T-helper 1 cell treated with Interleukin-12 subunit alpha and Interleukin-12 subunit beta and Interleukin-4 antibody, amounts not matched to agents 30 μg/mL and 1 μg/mL, for 36 hours (primary cell): ENCODE results near the gene ADSS2.
A peak's percentile ranks its signal among the peaks of the same experiment; 100 is the strongest.

Experiments used
- H3K27ac Mint-ChIP-seq: one replicate; pipeline ENCODE4 v1.8.0; 2021; ENCODE audit warnings: mild to moderate bottlenecking, mixed read lengths
- H3K27me3 Mint-ChIP-seq: one replicate; pipeline ENCODE4 v1.8.0; 2021; ENCODE audit warnings: low read depth, mixed read lengths
- H3K36me3 Mint-ChIP-seq: one replicate; pipeline ENCODE4 v1.8.0; 2021; ENCODE audit warnings: low read depth, mixed read lengths
- H3K4me1 Mint-ChIP-seq: one replicate; pipeline ENCODE4 v1.8.0; 2021; ENCODE audit warnings: low read depth, mixed read lengths
- H3K4me3 Mint-ChIP-seq: one replicate; pipeline ENCODE4 v1.8.0; 2021; ENCODE audit warnings: mild to moderate bottlenecking, moderate library complexity, mixed read lengths
- H3K9me3 Mint-ChIP-seq: one replicate; pipeline ENCODE4 v1.8.0; 2021; ENCODE audit warnings: mixed read lengths

ADSS2 gene

GRCh38 chr1:244451951-244452795 is 464 bp upstream of the ADSS2 start:
- Mint-ChIP-seq H3K4me1 (peaks cover 31% of the 10 kb centered on the region), H3K36me3 (peaks cover 13% of the 10 kb centered on the region), H3K4me3 (peak overlapping the region; percentile 97), H3K9me3 (peaks cover 3% of the 10 kb centered on the region), H3K27me3 (no peaks in the 10 kb centered on the region), H3K27ac (peak overlapping the region; percentile 98)

- Mint-ChIP-seq H3K9me3 (peaks cover 3% of the 10 kb centered on the region), H3K27ac (peak overlapping the region; percentile 98), H3K27me3 (no peaks in the 10 kb centered on the region), H3K4me1 (peaks cover 38% of the 10 kb centered on the region), H3K4me3 (peak overlapping the region; percentile 97), H3K36me3 (peaks cover 17% of the 10 kb centered on the region)
Observed at GRCh38 chr1:244450597-244451538, 841 bp downstream of the ADSS2 start.

GRCh38 chr1:244449936-244450508 is 1.7 kb downstream of the ADSS2 start:
- peaks cover 17% of the 10 kb centered on the region for H3K36me3 Mint-ChIP-seq
- peaks cover 41% of the 10 kb centered on the region for H3K4me1 Mint-ChIP-seq
- H3K27ac Mint-ChIP-seq = peak overlapping the region; percentile 98
- H3K4me3 Mint-ChIP-seq = peak overlapping the region; percentile 97
- no peaks in the 10 kb centered on the region for H3K27me3 Mint-ChIP-seq
- peaks cover 3% of the 10 kb centered on the region for H3K9me3 Mint-ChIP-seq

GRCh38 chr1:244448279-244449036 is 3.3 kb downstream of the ADSS2 start:
- peaks cover 3% of the 10 kb centered on the region for H3K9me3 Mint-ChIP-seq
- peaks cover 43% of the 10 kb centered on the region for H3K4me1 Mint-ChIP-seq
- H3K4me3 Mint-ChIP-seq = peak overlapping the region; percentile 18
- H3K27me3 Mint-ChIP-seq = no peaks in the 10 kb centered on the region
- no peak overlapping the region for H3K27ac Mint-ChIP-seq
- peaks cover 19% of the 10 kb centered on the region for H3K36me3 Mint-ChIP-seq

GRCh38 chr1:244447552-244447951 is 4.2 kb downstream of the ADSS2 start:
- H3K27me3 Mint-ChIP-seq = no peaks in the 10 kb centered on the region
- no peak overlapping the region for H3K4me3 Mint-ChIP-seq
- peaks cover 19% of the 10 kb centered on the region for H3K36me3 Mint-ChIP-seq
- H3K9me3 Mint-ChIP-seq = peaks cover 3% of the 10 kb centered on the region
- H3K4me1 Mint-ChIP-seq = peaks cover 43% of the 10 kb centered on the region
- no peak overlapping the region for H3K27ac Mint-ChIP-seq

GRCh38 chr1:244447024-244447423 is 4.7 kb downstream of the ADSS2 start:
- Mint-ChIP-seq H3K4me1 (peaks cover 39% of the 10 kb centered on the region), H3K4me3 (no peak overlapping the region), H3K27ac (no peak overlapping the region), H3K27me3 (no peaks in the 10 kb centered on the region), H3K36me3 (peaks cover 19% of the 10 kb centered on the region), H3K9me3 (no peaks in the 10 kb centered on the region)

GRCh38 chr1:244445320-244446181 is 6.2 kb downstream of the ADSS2 start:
- Mint-ChIP-seq H3K4me1 (peaks cover 39% of the 10 kb centered on the region), H3K9me3 (no peaks in the 10 kb centered on the region), H3K27ac (peak overlapping the region; percentile 67)

GRCh38 chr1:244444854-244445253 is 6.9 kb downstream of the ADSS2 start:
- H3K4me1 Mint-ChIP-seq = peaks cover 33% of the 10 kb centered on the region

More at GRCh38 chr1:244445320-244446181, 6.2 kb downstream of the ADSS2 start:
- H3K4me3 Mint-ChIP-seq = no peak overlapping the region
- H3K36me3 Mint-ChIP-seq = peaks cover 18% of the 10 kb centered on the region
- no peaks in the 10 kb centered on the region for H3K27me3 Mint-ChIP-seq

GRCh38 chr1:244442850-244443249 is 8.9 kb downstream of the ADSS2 start:
- Mint-ChIP-seq H3K4me3 (no peak overlapping the region), H3K9me3 (no peaks in the 10 kb centered on the region), H3K27me3 (no peaks in the 10 kb centered on the region), H3K27ac (no peak overlapping the region), H3K4me1 (peaks cover 26% of the 10 kb centered on the region), H3K36me3 (peaks cover 6% of the 10 kb centered on the region)

More at GRCh38 chr1:244444854-244445253, 6.9 kb downstream of the ADSS2 start:
- no peak overlapping the region for H3K27ac Mint-ChIP-seq
- H3K9me3 Mint-ChIP-seq = no peaks in the 10 kb centered on the region
- no peaks in the 10 kb centered on the region for H3K27me3 Mint-ChIP-seq
- no peak overlapping the region for H3K4me3 Mint-ChIP-seq
- peaks cover 15% of the 10 kb centered on the region for H3K36me3 Mint-ChIP-seq

- H3K27ac Mint-ChIP-seq = no peak overlapping the region
- no peak overlapping the region for H3K4me3 Mint-ChIP-seq
- H3K9me3 Mint-ChIP-seq = no peaks in the 10 kb centered on the region
- H3K4me1 Mint-ChIP-seq = peaks cover 18% of the 10 kb centered on the region
- H3K27me3 Mint-ChIP-seq = no peaks in the 10 kb centered on the region
- peaks cover 14% of the 10 kb centered on the region for H3K36me3 Mint-ChIP-seq
Observed at GRCh38 chr1:244439391-244440032, 12.2 kb downstream of the ADSS2 start.

- Mint-ChIP-seq H3K4me1 (peaks cover 19% of the 10 kb centered on the region), H3K9me3 (no peaks in the 10 kb centered on the region), H3K27ac (no peak overlapping the region), H3K36me3 (peaks cover 19% of the 10 kb centered on the region), H3K4me3 (no peak overlapping the region), H3K27me3 (no peaks in the 10 kb centered on the region)
Observed at GRCh38 chr1:244437086-244437468, 14.6 kb downstream of the ADSS2 start.

GRCh38 chr1:244436336-244437085 is 15.2 kb downstream of the ADSS2 start:
- Mint-ChIP-seq H3K4me3 (no peak overlapping the region), H3K27ac (no peak overlapping the region), H3K4me1 (peaks cover 19% of the 10 kb centered on the region), H3K36me3 (peaks cover 21% of the 10 kb centered on the region), H3K9me3 (no peaks in the 10 kb centered on the region), H3K27me3 (no peaks in the 10 kb centered on the region)
